GM12875 (cell line): ENCODE measurements around the gene WWTR1.

Source experiments
- H3K4me3 ChIP-seq: one replicate; pipeline ENCODE4 v1.5.1; 2011; ENCODE audit warnings: low read depth, low read length, control low read depth
- TF ChIP-seq, protein P1 (sequence below): IDR thresholded peaks from 2 replicates; pipeline ENCODE4 v1.5.1; 2011; ENCODE audit warnings: low read depth, mild to moderate bottlenecking, control low read depth, inconsistent platforms, low read length, moderate library complexity, borderline replicate concordance; ENCODE audit not compliant: insufficient read depth

Gene WWTR1

DNA sequence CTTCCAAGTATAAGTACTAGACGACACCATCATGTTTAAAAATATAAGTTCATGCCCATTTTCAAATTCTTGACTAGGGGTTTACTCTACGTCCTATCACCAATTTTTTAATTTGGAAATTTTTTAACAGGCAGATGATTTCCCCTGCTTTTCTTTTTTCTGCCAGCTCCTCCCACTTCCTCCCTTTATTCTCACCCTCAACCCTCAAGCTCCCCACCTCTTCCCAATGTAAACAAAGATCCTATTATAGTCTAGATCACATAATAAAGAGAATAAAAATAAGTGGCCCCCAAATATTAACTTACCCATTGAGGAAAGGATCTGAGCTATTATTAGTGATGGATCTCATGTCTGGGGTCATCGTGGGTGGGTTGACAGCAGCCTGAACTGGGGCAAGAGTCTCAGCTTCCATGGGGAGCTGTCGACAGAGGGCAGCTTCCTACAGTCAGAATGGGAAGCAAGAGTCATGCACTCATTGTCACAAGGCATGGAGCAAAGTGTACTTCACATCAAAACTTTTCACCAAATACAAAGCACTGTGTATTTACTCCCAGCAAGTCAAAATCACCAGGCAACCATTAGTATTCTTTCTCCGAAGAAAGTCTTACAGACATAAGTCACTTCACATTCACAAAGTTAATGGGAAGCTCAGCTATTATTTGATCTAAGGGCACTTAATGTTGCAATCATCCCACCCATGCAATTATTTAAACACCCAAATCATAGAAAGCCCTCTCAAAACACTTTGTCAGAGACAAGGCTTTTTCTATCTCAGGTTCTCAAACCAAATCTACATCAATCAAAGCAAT, 130.1 kb downstream of the WWTR1 start:
- H3K4me3 ChIP-seq, result no peak overlapping the region
- TF ChIP-seq, protein P1, sequence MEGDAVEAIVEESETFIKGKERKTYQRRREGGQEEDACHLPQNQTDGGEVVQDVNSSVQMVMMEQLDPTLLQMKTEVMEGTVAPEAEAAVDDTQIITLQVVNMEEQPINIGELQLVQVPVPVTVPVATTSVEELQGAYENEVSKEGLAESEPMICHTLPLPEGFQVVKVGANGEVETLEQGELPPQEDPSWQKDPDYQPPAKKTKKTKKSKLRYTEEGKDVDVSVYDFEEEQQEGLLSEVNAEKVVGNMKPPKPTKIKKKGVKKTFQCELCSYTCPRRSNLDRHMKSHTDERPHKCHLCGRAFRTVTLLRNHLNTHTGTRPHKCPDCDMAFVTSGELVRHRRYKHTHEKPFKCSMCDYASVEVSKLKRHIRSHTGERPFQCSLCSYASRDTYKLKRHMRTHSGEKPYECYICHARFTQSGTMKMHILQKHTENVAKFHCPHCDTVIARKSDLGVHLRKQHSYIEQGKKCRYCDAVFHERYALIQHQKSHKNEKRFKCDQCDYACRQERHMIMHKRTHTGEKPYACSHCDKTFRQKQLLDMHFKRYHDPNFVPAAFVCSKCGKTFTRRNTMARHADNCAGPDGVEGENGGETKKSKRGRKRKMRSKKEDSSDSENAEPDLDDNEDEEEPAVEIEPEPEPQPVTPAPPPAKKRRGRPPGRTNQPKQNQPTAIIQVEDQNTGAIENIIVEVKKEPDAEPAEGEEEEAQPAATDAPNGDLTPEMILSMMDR, result no peak

DNA sequence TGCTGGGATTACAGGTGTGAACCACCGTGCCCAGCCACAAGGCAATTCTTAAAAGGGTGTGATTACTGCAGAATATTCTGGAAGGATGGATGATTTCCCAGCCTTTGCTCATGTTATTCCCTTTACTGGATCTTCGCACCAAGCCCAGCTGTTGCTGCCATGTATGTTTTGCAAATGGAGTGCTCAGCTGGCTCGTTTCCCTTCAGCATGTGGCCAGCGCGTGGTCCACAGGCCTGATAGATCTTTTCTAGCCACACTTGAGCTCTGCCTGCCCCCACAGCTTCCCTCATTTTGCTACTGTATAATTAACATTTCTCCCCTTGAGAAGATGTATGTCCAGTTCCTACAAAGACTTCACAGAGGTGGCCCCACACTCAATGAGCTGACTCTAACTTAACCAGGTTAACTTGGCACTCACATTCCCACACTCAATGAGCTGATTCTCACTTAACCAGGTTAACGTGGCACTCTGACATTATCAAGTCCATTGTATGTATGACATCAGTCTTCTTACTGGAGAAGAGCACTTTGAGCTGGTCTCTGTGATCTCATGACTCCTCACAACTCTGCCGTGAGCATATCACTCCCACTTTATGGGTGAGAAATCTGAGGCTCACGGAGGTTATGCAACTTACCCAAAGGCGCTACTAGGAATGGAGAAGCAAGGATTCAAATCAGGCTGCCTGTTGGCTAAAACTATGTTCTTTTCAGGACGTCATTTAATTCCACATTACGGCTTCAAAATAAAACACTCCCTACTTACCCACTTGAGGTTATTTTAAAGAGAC, 134.1 kb downstream of the WWTR1 start:
- TF ChIP-seq, protein P1, result no peak

DNA sequence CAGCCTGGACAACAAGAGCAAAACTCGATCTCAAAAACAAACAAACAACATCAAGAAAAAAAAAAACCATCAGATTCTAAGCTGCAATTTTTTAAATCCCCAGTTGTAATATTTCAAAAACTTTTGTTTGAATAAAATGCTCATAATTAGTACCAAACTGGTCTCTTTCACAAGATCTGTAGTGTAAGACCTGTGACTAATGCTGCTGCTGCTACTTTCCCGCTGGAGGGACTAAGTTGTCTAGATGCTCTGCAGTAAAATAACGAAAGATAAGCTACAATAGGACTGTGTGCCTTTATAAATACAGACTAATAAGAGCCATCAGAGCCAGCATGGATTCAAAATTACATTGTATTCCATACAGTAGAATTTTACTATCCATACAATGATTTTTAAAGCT, 137.9 kb downstream of the WWTR1 start:
- no peak overlapping the region for H3K4me3 ChIP-seq
- TF ChIP-seq, protein P1, result no peak

More for the DNA sequence above, 134.1 kb downstream of the WWTR1 start:
- no peak overlapping the region for H3K4me3 ChIP-seq

DNA sequence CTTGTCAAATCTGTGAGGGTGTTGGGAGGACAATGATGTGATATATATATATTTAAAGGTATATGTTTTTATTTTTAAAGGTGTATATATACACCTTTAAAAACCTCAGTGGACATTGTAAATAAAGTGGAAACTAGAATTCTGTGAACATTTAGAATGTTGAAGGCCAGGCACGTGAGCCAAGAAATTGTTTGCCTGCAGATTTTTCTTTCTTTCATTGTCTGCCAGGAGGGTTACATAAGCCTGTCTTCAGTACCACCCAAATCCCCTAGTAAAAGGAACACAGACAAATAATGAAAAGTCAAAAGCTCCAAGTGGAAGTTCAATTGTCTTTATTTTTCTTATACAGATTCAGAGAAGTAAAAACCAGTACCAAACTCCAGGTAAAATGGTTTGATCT, 140.9 kb downstream of the WWTR1 start:
- no peak overlapping the region for H3K4me3 ChIP-seq
- TF ChIP-seq, protein P1, result no peak

DNA sequence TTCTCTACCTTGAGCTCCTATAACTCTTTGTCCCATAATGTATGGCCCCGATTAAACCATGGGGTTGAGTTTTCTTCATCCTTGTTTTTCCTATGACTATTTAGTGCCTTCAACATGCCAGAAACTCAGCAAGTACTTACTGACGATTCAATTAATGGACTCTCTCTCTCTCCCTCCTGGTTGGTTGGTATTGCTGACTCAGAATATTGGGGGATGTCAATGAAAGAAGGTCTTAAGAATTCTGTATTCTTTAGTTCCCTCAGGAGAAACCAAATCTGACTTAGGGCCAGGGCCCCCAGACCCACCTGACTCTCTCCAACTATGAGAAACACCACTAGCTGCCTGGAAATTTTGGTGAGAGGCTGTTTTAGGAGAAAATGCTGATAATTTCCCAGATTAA, 142.6 kb downstream of the WWTR1 start:
- no peak overlapping the region for H3K4me3 ChIP-seq
- TF ChIP-seq, protein P1, result no peak

DNA sequence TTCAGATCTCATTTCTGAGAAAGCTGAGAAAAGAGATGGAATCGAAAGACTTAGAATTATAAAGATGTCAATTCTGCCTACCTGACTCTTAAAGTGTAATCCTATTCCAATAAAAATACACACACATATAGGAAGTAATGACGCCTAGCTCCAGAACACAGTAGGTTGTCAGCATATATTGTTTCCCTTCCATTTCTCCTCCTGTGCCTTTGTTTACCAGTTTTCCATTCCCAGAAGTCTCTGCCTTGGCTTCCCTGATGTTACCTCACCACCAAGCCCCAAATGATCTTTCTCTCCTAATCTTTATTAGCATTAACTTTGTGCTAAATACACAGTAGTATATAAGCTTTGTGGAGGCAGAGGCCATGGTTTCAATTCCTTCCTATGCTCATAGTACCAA, 143.4 kb downstream of the WWTR1 start:
- TF ChIP-seq, protein P1, result no peak
- no peak overlapping the region for H3K4me3 ChIP-seq
